HepG2 (cell line): ENCODE results near the gene LASP1. TPM values are rescaled to one million over a fixed set of nuclear protein-coding genes. Genes with fewer than 3 reads are reported as not detected.

ENCODE experiments used
- ASH2L ChIP-seq: fragments of 300-600, 200-600 bp; sonication (generic); IDR thresholded peaks from 2 replicates; pipeline ENCODE4 v1.7.0; 2017; ENCODE audit warnings: low read depth, mild to moderate bottlenecking, moderate library complexity, mixed read lengths, low read length; ENCODE audit not compliant: insufficient read length
- CEBPG ChIP-seq: IDR thresholded peaks from 2 replicates; pipeline ENCODE4 v1.6.1; 2016
- EP300 ChIP-seq, 3 experiments: sonication (generic) in 1 of 3; formaldehyde crosslinking in 1 of 3; IDR thresholded peaks; 2 replicates each; pipeline versions ENCODE4 v1.5.1 to v1.6.1; 2011 to 2020; ENCODE audit warnings: low read depth in 2 of 3, low read length in 2 of 3, borderline replicate concordance in 1 of 3, improper control_type of control experiment in 1 of 3, mild to moderate bottlenecking in 1 of 3, missing genetic modification reagents in 1 of 3, moderate library complexity in 1 of 3
- FUBP1 ChIP-seq: sonication (generic); formaldehyde crosslinking; IDR thresholded peaks from 2 replicates; pipeline ENCODE4 v1.5.1; 2020; ENCODE audit warnings: missing genetic modification reagents, mild to moderate bottlenecking, borderline replicate concordance
- GFI1 ChIP-seq: sonication (generic); formaldehyde crosslinking; IDR thresholded peaks from 2 replicates; pipeline ENCODE4 v1.5.0; 2020; ENCODE audit warnings: missing genetic modification reagents, mild to moderate bottlenecking, borderline replicate concordance
- HINFP ChIP-seq: sonication (generic); formaldehyde crosslinking; IDR thresholded peaks from 2 replicates; pipeline ENCODE4 v1.4.0; 2020; ENCODE audit warnings: low read depth, mild to moderate bottlenecking, missing genetic modification reagents
- HOXA3 ChIP-seq: sonication (generic); formaldehyde crosslinking; IDR thresholded peaks from 2 replicates; pipeline ENCODE4 v1.5.0; 2020; ENCODE audit warnings: missing genetic modification reagents
- KAT8 ChIP-seq: IDR thresholded peaks from 2 replicates; pipeline ENCODE4 v1.6.1; 2016; ENCODE audit warnings: missing genetic modification reagents, missing compliant biosample characterization
- KDM5A ChIP-seq: fragments of 200-600 bp; sonication (generic); IDR thresholded peaks from 2 replicates; pipeline ENCODE4 v1.7.0; 2018; ENCODE audit warnings: antibody characterized with exemption, mild to moderate bottlenecking, low read length, borderline replicate concordance
- NR2F6 ChIP-seq, 2 experiments: IDR thresholded peaks; 2 replicates each; pipeline ENCODE4 v1.6.1; 2016; ENCODE audit warnings: antibody characterized with exemption in 1 of 2, mild to moderate bottlenecking in 1 of 2
- PHF21A ChIP-seq: sonication (generic); formaldehyde crosslinking; IDR thresholded peaks from 2 replicates; pipeline ENCODE4 v1.5.0; 2020; ENCODE audit warnings: mild to moderate bottlenecking, missing genetic modification reagents
- PLSCR1 ChIP-seq: sonication (generic); formaldehyde crosslinking; IDR thresholded peaks from 2 replicates; pipeline ENCODE4 v1.5.0; 2020; ENCODE audit warnings: missing genetic modification reagents, mild to moderate bottlenecking, borderline replicate concordance
- SMAD9 ChIP-seq: sonication (generic); formaldehyde crosslinking; IDR thresholded peaks from 2 replicates; pipeline ENCODE4 v1.5.1; 2020; ENCODE audit warnings: mild to moderate bottlenecking, missing genetic modification reagents
- TFDP2 ChIP-seq: sonication (generic); formaldehyde crosslinking; IDR thresholded peaks from 2 replicates; pipeline ENCODE4 v1.4.0; 2020; ENCODE audit warnings: missing genetic modification reagents
- UBTF ChIP-seq: sonication (generic); formaldehyde crosslinking; IDR thresholded peaks from 2 replicates; pipeline ENCODE4 v1.4.0; 2020; ENCODE audit warnings: mild to moderate bottlenecking, missing genetic modification reagents
- ZBTB3 ChIP-seq: sonication (generic); formaldehyde crosslinking; IDR thresholded peaks from 2 replicates; pipeline ENCODE4 v1.4.0; 2020; ENCODE audit warnings: low read depth, mild to moderate bottlenecking, moderate library complexity, missing genetic modification reagents, borderline replicate concordance
- ZNF232 ChIP-seq: sonication (generic); formaldehyde crosslinking; IDR thresholded peaks from 2 replicates; pipeline ENCODE4 v1.4.0; 2020; ENCODE audit warnings: missing genetic modification reagents, borderline replicate concordance
- ZNF598 ChIP-seq: sonication (generic); formaldehyde crosslinking; IDR thresholded peaks from 2 replicates; pipeline ENCODE4 v1.5.1; 2020; ENCODE audit warnings: mild to moderate bottlenecking, missing genetic modification reagents, borderline replicate concordance
- polyA plus RNA-seq, 8 experiments: library from polyadenylated mRNA; depleted of rRNA in 3 of 8; stranded (reverse) in 7 of 8; unstranded in 1 of 8; fragments of >200 nt; fragmentation: Illumina TruSeq in 4 of 8; extraction: Trizol in 4 of 8; gene quantifications; 2 replicates each; pipeline versions ENCODE4 v1.2.1 to v1.2.3, GENCODE V29; 2011 to 2016; ENCODE audit warnings: low read depth in 4 of 8, missing spikeins in 1 of 8, mixed read lengths in 1 of 8; ENCODE audit not compliant: insufficient read depth in 1 of 8
- total RNA-seq, 5 experiments: library from RNA; depleted of rRNA; stranded (reverse); fragments of >200 nt; fragmentation: Illumina TruSeq; extraction: Trizol; gene quantifications; 2 replicates each; pipeline ENCODE4 v1.2.3, GENCODE V29; 2016; ENCODE audit warnings: low read depth in 1 of 5

Gene LASP1
- total and polyA plus RNA-seq, 2 of the 13 experiments (the other 11 are each of a cell fraction or from before 2014, with no cell fraction given): 70.1 to 97.0 TPM

GRCh38 chr17:38867968-38868816 is 1.7 kb upstream of the LASP1 start (continued):
- TF ChIP-seq TFDP2 (CRISPR knock-in tag): peak; percentile 15; the same call in 1 of the 2 replicates
- TF ChIP-seq NR2F6 (IDR thresholded peaks at IDR 0.05): peak; percentile 82
- TF ChIP-seq NR2F6 (CRISPR knock-in tag; IDR thresholded peaks at IDR 0.05): peak; percentile 81
- TF ChIP-seq ZNF598: 0 out of 2 replicates have a peak, but pooled peaks have one; percentile 6
- TF ChIP-seq GFI1 (CRISPR knock-in tag): peak; percentile 37; the same call in 1 of the 2 replicates
- 0 out of 2 replicates have a peak, but pooled peaks have one; percentile 13 for TF ChIP-seq UBTF (CRISPR knock-in tag)
- TF ChIP-seq SMAD9 (CRISPR knock-in tag): peak; percentile 74; the same call in 1 of the 2 replicates
- peak; percentile 55; the same call in 1 of the 2 replicates for TF ChIP-seq CEBPG
- peak; percentile 0; the same call in 1 of the 2 replicates for TF ChIP-seq KAT8
- 0 out of 2 replicates have a peak, but pooled peaks have one; percentile 39 for TF ChIP-seq KDM5A
- peak; percentile 14 for TF ChIP-seq ASH2L
- peak; percentile 85; the same call in 1 of the 2 replicates for TF ChIP-seq PHF21A (CRISPR knock-in tag)
- TF ChIP-seq EP300 (IDR thresholded peaks at IDR 0.05; ENCODE audit: low read depth in 2 of 2, low read length in 2 of 2): peak in 1 of 2 experiments; percentile 8; a peak in 1 of 4 replicates
- TF ChIP-seq EP300 (CRISPR knock-in tag; IDR thresholded peaks at IDR 0.05; ENCODE audit: borderline replicate concordance): no peak
- TF ChIP-seq FUBP1 (CRISPR knock-in tag): no peak
- TF ChIP-seq HOXA3 (CRISPR knock-in tag): 0 out of 2 replicates have a peak, but pooled peaks have one; percentile 9
- TF ChIP-seq HINFP (CRISPR knock-in tag): peak; percentile 93
- TF ChIP-seq ZNF232 (CRISPR knock-in tag): 0 out of 2 replicates have a peak, but pooled peaks have one; percentile 8
- peak; percentile 50; the same call in 1 of the 2 replicates for TF ChIP-seq PLSCR1
- TF ChIP-seq ZBTB3 (CRISPR knock-in tag): 0 out of 2 replicates have a peak, but pooled peaks have one; percentile 18
